Measurements from ENCODE around the gene NUAK2.

GRCh38 chr1:205303247-205303888, 18.2 kb downstream of the NUAK2 start:
- TF ChIP-seq CTCF (IDR thresholded peaks at IDR 0.05; ENCODE audit: extremely low read depth in 1 of 2, insufficient read depth in 1 of 2, low read depth in 1 of 2, low read length in 2 of 2): no peak
- no peak for TF ChIP-seq POLR2A (IDR thresholded peaks at IDR 0.05; ENCODE audit: low read depth, low read length)
- no peak for TF ChIP-seq JUN (IDR thresholded peaks at IDR 0.05; ENCODE audit: borderline replicate concordance, insufficient read depth, insufficient read length, low read depth)
- no peak for TF ChIP-seq EZH2 (IDR thresholded peaks at IDR 0.05; ENCODE audit: borderline replicate concordance, low read depth, low read length, severe bottlenecking)
- no peak for TF ChIP-seq POLR2AphosphoS5 (IDR thresholded peaks at IDR 0.05; ENCODE audit: insufficient read depth, low read depth, low read length)
